Erythroblast (primary cell): ENCODE measurements around the gene WDR19.

ENCODE experiments used
- GATA1 ChIP-seq: IDR thresholded peaks from 2 replicates; pipeline ENCODE4 v1.6.1; 2011; ENCODE audit warnings: low read depth, mild to moderate bottlenecking, control low read depth, low read length, moderate library complexity
- POLR2A ChIP-seq: IDR thresholded peaks from 2 replicates; pipeline ENCODE4 v1.6.1; 2011; ENCODE audit warnings: mild to moderate bottlenecking, low read length

DNA sequence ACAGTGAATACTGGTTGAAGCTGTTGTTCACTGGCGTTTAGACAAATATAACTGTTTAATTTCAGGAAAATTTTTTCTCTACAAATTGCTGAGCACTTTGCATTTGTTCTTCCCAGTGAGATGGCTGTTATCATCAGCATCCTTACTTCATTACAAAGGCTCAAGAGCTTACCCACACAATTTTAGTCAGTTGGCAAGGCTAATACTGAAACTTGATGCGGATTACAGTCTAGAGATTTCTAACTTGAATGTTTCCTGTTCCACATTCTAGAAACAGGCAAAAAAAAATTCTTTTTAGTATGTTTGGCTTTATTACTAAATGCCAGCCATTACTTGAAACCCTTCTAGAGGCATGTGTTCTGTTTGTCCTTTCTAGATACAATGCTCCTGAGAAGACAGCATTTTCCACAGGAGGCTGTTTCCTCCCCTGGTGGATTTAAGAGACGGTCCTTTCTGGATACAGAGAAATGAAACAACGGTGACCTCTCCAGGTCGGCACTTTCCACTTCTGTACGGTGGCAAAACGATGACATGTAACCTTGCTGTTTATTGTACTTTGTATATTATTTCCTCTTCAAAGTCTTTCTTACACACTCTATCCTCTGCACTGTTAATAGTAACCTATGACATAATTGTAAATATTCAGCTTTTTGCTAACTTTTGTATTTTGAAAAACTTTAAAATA, 102.9 kb downstream of the WDR19 start:
- no peak for TF ChIP-seq POLR2A
- no peak for TF ChIP-seq GATA1
